Mucosa of descending colon (tissue), 3 donors: ENCODE results near the gene XKR8. TPM values are rescaled to one million over a fixed set of nuclear protein-coding genes. Genes with fewer than 3 reads are reported as not detected.
A peak's percentile ranks its signal among the peaks of the same experiment; 100 is the strongest.

Experiments used
- ATAC-seq: fragments of 200-7000 bp; cut with Tn5 transposase; one replicate; pipeline ENCODE4 v1.9.1; 2020; ENCODE audit warnings: mild to moderate bottlenecking, moderate library complexity
- DNase-seq, 3 donors: peaks; one replicate each; pipeline ENCODE4 v3.0.0-alpha.2; 2020
- H3K36me3 ChIP-seq: fragments of 200-600 bp; one replicate; pipeline ENCODE4 v1.8.0; 2021; ENCODE audit warnings: low read depth, mild to moderate bottlenecking
- H3K4me1 ChIP-seq: fragments of 200-600 bp; one replicate; pipeline ENCODE4 v1.8.0; 2021; ENCODE audit warnings: low read depth, mild to moderate bottlenecking
- H3K4me3 ChIP-seq: fragments of 200-600 bp; one replicate; pipeline ENCODE4 v1.8.0; 2021; ENCODE audit warnings: mild to moderate bottlenecking
- H3K9me3 ChIP-seq: fragments of 200-600 bp; one replicate; pipeline ENCODE4 v1.8.0; 2021; ENCODE audit warnings: mild to moderate bottlenecking
- CTCF ChIP-seq: fragments of 200-600 bp; IDR thresholded peaks from one replicate; pipeline ENCODE4 v1.8.0; 2022; ENCODE audit warnings: antibody characterized with exemption, mild to moderate bottlenecking
- intact Hi-C, 2 donors: fragments of 100-400 bp; cut with DNase I in 1 of 2; cut with micrococcal nuclease in 1 of 2; formaldehyde crosslinking; loops; one replicate each; pipeline versions ENCODE4 v1.11.0 to v1.11.1; 2022; cut with DNase I, micrococcal nuclease
- total RNA-seq, 3 donors: library from RNA; stranded (reverse); fragmentation: NEBNext Ultra II Directional in 2 of 3; extraction: Animal tissue kit (Norgen Biotek cat#: 25700) in 2 of 3; gene quantifications; one replicate each; pipeline versions ENCODE4 v1.2.1 to v1.2.4, GENCODE V29; 2021 to 2023
- donor health status: DM: no; HTN: no; CAD: no; lungs with moderate emphysema.
- donor health status: DM: no; HTN: no; CAD: no.
- donor health status: DM: no; HTN: yes; CAD: no.

Gene XKR8
- total RNA-seq, 3 donors from 2014 or later = 8.2 to 9.8 (median 9.1) TPM

GRCh38 chr1:27931184-27931583 is 28.6 kb upstream of the XKR8 start:
- no peak for DNase-seq
- Histone ChIP-seq H3K9me3 (no peaks in the 10 kb centered on the region), H3K4me3 (no peak overlapping the region), H3K4me1 (peaks cover 4% of the 10 kb centered on the region), H3K36me3 (no peaks in the 10 kb centered on the region)
- no peak for ATAC-seq
- intact Hi-C loops = no loop called here
- no peak for TF ChIP-seq CTCF

- ATAC-seq = no peak
- H3K4me1 ChIP-seq = peaks cover 4% of the 10 kb centered on the region
- H3K9me3 ChIP-seq = no peaks in the 10 kb centered on the region
- TF ChIP-seq CTCF = no peak
- no peak for DNase-seq
- intact Hi-C loops = no loop called here
- H3K4me3 ChIP-seq = no peak overlapping the region
- H3K36me3 ChIP-seq = no peaks in the 10 kb centered on the region
These were observed 28.0 kb upstream of the XKR8 start for GRCh38 chr1:27931759-27932158.

GRCh38 chr1:27934818-27935549 is 24.8 kb upstream of the XKR8 start, which contains the start of gene SMPDL3B:
TSS of gene SMPDL3B (plus strand) at chr1:27935000. CDS start at chr1:27935184, 184 bp downstream.
- intact Hi-C loops = no loop called here
- H3K4me1 ChIP-seq = peaks cover 4% of the 10 kb centered on the region
- peak within 1 kb of the TSS; percentile 9 for H3K4me3 ChIP-seq
- no peaks in the 10 kb centered on the region for H3K36me3 ChIP-seq
- DNase-seq (peak; percentile 69 to 83 (median 82)), ATAC-seq (peak; percentile 97)
- H3K9me3 ChIP-seq = no peaks in the 10 kb centered on the region
- TF ChIP-seq CTCF = peak; percentile 18

- DNase-seq = peak in 2 of 3 donors; percentile 44 to 45
These were observed 24.1 kb upstream of the XKR8 start for GRCh38 chr1:27935721-27936120.

GRCh38 chr1:27936370-27936769 is 23.4 kb upstream of the XKR8 start:
- Histone ChIP-seq H3K4me3 (no peak overlapping the region), H3K36me3 (no peaks in the 10 kb centered on the region), H3K4me1 (peaks cover 4% of the 10 kb centered on the region), H3K9me3 (no peaks in the 10 kb centered on the region)
- ATAC-seq = no peak
- intact Hi-C loops = no loop called here
- peak in 1 of 3 donors; percentile 3 for DNase-seq
- no peak for TF ChIP-seq CTCF

More at GRCh38 chr1:27935721-27936120, 24.1 kb upstream of the XKR8 start:
- ATAC-seq = peak; percentile 18
- Histone ChIP-seq H3K4me1 (peaks cover 4% of the 10 kb centered on the region), H3K4me3 (no peak overlapping the region), H3K36me3 (no peaks in the 10 kb centered on the region), H3K9me3 (no peaks in the 10 kb centered on the region)
- intact Hi-C loops = no loop called here
- no peak for TF ChIP-seq CTCF
